Neural progenitor cell (in vitro differentiated cells): ENCODE data around the gene IQCK. TPM values are rescaled to one million over a fixed set of nuclear protein-coding genes. Genes with fewer than 3 reads are reported as not detected.

ENCODE experiments used
- DNase-seq: peaks from one replicate; pipeline ENCODE4 v3.0.0-alpha.2; 2016; ENCODE audit warnings: low spot score
- H2AFZ ChIP-seq: fragments of 200-600 bp; sonication (generic); replicated peaks from 2 replicates; pipeline ENCODE4 v1.6.1; 2016; ENCODE audit warnings: antibody characterized with exemption
- H3F3A ChIP-seq: fragments of 200-600 bp; sonication (generic); 2 replicates; pipeline ENCODE4 v1.6.1; 2016; ENCODE audit warnings: antibody characterized with exemption, low read depth
- H3K27ac ChIP-seq: fragments of 200-600 bp; sonication (generic); 2 replicates; pipeline ENCODE4 v1.5.1; 2016; ENCODE audit warnings: mild to moderate bottlenecking
- H3K27me3 ChIP-seq: fragments of 200-600 bp; sonication (generic); 2 replicates; pipeline ENCODE4 v1.6.1; 2016; ENCODE audit warnings: mild to moderate bottlenecking, moderate library complexity
- H3K36me3 ChIP-seq: fragments of 200-600 bp; sonication (generic); 2 replicates; pipeline ENCODE4 v1.5.1; 2016
- H3K4me1 ChIP-seq: fragments of 200-600 bp; sonication (generic); 2 replicates; pipeline ENCODE4 v1.6.1; 2016; ENCODE audit warnings: mixed run types
- H3K4me2 ChIP-seq: fragments of 200-600 bp; sonication (generic); 2 replicates; pipeline ENCODE4 v1.6.1; 2016
- H3K4me3 ChIP-seq: fragments of 200-600 bp; sonication (generic); 2 replicates; pipeline ENCODE4 v1.5.1; 2016
- H3K79me2 ChIP-seq: fragments of 200-600 bp; sonication (generic); 2 replicates; pipeline ENCODE4 v1.6.1; 2016; ENCODE audit warnings: low read depth
- H3K9ac ChIP-seq: fragments of 200-600 bp; sonication (generic); 2 replicates; pipeline ENCODE4 v1.6.1; 2016
- H3K9me3 ChIP-seq: fragments of 200-600 bp; sonication (generic); 2 replicates; pipeline ENCODE4 v1.5.1; 2016; ENCODE audit warnings: low read depth
- H4K20me1 ChIP-seq: fragments of 200-600 bp; sonication (generic); 2 replicates; pipeline ENCODE4 v1.6.1; 2016; ENCODE audit warnings: low read depth
- H3K27ac Mint-ChIP-seq: 3 replicates; pipeline ENCODE4 v1.8.0; 2021; ENCODE audit warnings: mixed read lengths
- H3K27me3 Mint-ChIP-seq: 2 replicates; pipeline ENCODE4 v1.8.0; 2022; ENCODE audit warnings: low read depth, mild to moderate bottlenecking, inconsistent platforms, moderate library complexity, mixed read lengths; ENCODE audit not compliant: insufficient read depth
- H3K36me3 Mint-ChIP-seq: 3 replicates; pipeline ENCODE4 v1.8.0; 2021; ENCODE audit warnings: mixed read lengths
- H3K4me1 Mint-ChIP-seq: 3 replicates; pipeline ENCODE4 v1.8.0; 2021; ENCODE audit warnings: mixed read lengths
- H3K4me3 Mint-ChIP-seq: 3 replicates; pipeline ENCODE4 v1.8.0; 2021; ENCODE audit warnings: mild to moderate bottlenecking, moderate library complexity, mixed read lengths
- H3K9me3 Mint-ChIP-seq: 3 replicates; pipeline ENCODE4 v1.8.0; 2020; ENCODE audit warnings: mixed read lengths
- EZH2 ChIP-seq: fragments of 200-600 bp; sonication (generic); IDR thresholded peaks from 2 replicates; pipeline ENCODE4 v1.6.1; 2017; ENCODE audit warnings: antibody characterized with exemption, mild to moderate bottlenecking, moderate library complexity
- EZH2phosphoT487 ChIP-seq: fragments of 200-600 bp; sonication (generic); IDR thresholded peaks from 2 replicates; pipeline ENCODE4 v1.6.1; 2017; ENCODE audit warnings: antibody characterized with exemption
- total RNA-seq: library from RNA; depleted of rRNA; stranded (reverse); fragments of >200 nt; gene quantifications from 2 replicates; pipeline ENCODE4 v1.2.3, GENCODE V29; 2015; ENCODE audit warnings: low replicate concordance
- TF ChIP-seq, protein P1 (sequence below): fragments of 200-600 bp; sonication (generic); IDR thresholded peaks from 2 replicates; pipeline ENCODE4 v1.5.1; 2017; ENCODE audit warnings: antibody characterized with exemption, mild to moderate bottlenecking

IQCK gene
- total RNA-seq, 1 donor from 2014 or later = 22.1 TPM

DNA sequence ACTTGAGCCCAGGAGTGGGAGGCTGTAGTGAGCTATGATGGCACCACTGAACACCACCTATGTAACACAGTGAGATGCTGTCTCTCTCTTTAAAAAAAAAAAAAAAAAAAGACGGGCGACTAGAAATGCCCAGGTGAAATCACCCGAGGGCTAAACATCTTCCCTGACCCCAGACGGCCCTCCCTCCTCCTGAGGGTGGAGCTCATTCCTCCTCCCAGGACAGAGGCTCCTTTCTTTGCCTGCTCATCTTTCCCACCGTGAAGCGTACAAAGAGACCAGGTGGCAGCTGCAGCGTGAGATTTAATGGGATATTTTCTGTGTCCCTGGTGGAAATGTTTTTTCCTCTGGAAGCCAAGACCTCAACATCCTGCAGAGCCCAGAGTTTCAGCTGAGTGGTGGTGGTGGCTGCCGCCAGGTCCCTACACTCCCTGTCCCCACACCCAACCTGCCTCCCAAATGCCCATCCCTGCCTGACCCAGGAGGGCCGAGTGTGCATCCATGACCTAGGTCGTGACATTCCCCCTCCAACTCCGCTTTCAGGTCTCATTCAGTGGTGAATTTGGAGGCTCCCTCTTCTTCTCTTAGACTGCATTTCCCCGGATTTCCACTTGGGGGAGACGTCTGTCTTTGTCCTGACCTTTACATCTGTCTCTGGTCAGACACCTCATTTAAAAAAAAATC lies 181.0 kb downstream of the IQCK start:
- H3K4me1 Mint-ChIP-seq = peaks cover 12% of the 10 kb centered on the region
- H3K27me3 Mint-ChIP-seq = peaks cover 31% of the 10 kb centered on the region
- no peaks in the 10 kb centered on the region for H3K9me3 Mint-ChIP-seq
- TF ChIP-seq EZH2phosphoT487 = no peak
- no peak for TF ChIP-seq EZH2
- TF ChIP-seq, protein P1, sequence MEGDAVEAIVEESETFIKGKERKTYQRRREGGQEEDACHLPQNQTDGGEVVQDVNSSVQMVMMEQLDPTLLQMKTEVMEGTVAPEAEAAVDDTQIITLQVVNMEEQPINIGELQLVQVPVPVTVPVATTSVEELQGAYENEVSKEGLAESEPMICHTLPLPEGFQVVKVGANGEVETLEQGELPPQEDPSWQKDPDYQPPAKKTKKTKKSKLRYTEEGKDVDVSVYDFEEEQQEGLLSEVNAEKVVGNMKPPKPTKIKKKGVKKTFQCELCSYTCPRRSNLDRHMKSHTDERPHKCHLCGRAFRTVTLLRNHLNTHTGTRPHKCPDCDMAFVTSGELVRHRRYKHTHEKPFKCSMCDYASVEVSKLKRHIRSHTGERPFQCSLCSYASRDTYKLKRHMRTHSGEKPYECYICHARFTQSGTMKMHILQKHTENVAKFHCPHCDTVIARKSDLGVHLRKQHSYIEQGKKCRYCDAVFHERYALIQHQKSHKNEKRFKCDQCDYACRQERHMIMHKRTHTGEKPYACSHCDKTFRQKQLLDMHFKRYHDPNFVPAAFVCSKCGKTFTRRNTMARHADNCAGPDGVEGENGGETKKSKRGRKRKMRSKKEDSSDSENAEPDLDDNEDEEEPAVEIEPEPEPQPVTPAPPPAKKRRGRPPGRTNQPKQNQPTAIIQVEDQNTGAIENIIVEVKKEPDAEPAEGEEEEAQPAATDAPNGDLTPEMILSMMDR = peak; percentile 80
- H3K36me3 ChIP-seq = no peaks in the 10 kb centered on the region
- H3K36me3 Mint-ChIP-seq = no peaks in the 10 kb centered on the region
- peaks cover 40% of the 10 kb centered on the region for H3K27me3 ChIP-seq
- peak; percentile 72 for DNase-seq
- no peak overlapping the region for H2AFZ ChIP-seq
- H3K4me2 ChIP-seq = peak overlapping the region; percentile 9
- no peak overlapping the region for H3K9ac ChIP-seq
- no peak overlapping the region for H3K4me3 ChIP-seq
- H3K4me3 Mint-ChIP-seq = peak overlapping the region; percentile 31
- H3K27ac ChIP-seq = no peak overlapping the region
- H4K20me1 ChIP-seq = peaks cover 10% of the 10 kb centered on the region
- peak overlapping the region; percentile 4 for H3K27ac Mint-ChIP-seq
- peaks cover 3% of the 10 kb centered on the region for H3K4me1 ChIP-seq
- no peaks in the 10 kb centered on the region for H3K9me3 ChIP-seq
- peaks cover 3% of the 10 kb centered on the region for H3F3A ChIP-seq
- H3K79me2 ChIP-seq = no peaks in the 10 kb centered on the region

DNA sequence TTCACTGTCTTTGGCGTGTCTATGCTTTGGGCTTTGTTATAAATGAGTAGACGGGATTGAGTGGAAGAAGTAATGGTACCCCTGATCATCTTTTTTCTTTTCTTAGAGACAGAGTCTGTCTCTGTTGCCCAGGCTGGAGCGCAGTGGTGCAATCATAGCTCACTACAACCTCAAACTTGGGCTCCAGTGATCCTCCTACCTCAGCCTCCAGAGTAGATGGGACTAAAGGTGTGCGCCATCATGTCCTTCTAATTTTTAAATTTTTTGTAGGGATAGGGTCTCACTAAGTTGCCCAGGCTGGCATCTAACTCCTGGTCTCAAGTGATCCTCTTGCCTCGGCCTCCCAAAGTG lies 181.5 kb downstream of the IQCK start:
- H3K27me3 Mint-ChIP-seq = peaks cover 34% of the 10 kb centered on the region
- no peaks in the 10 kb centered on the region for H3K36me3 Mint-ChIP-seq
- Histone ChIP-seq H2AFZ (no peak overlapping the region), H3K27ac (no peak overlapping the region), H3F3A (peaks cover 3% of the 10 kb centered on the region), H3K27me3 (peaks cover 45% of the 10 kb centered on the region), H4K20me1 (peaks cover 10% of the 10 kb centered on the region), H3K9me3 (no peaks in the 10 kb centered on the region), H3K4me3 (no peak overlapping the region), H3K4me1 (peaks cover 3% of the 10 kb centered on the region), H3K9ac (no peak overlapping the region), H3K79me2 (no peaks in the 10 kb centered on the region), H3K4me2 (no peak overlapping the region), H3K36me3 (no peaks in the 10 kb centered on the region)
- no peak for DNase-seq
- no peaks in the 10 kb centered on the region for H3K9me3 Mint-ChIP-seq
- TF ChIP-seq, protein P1 = no peak
- TF ChIP-seq EZH2 (no peak), EZH2phosphoT487 (no peak)
- no peak overlapping the region for H3K4me3 Mint-ChIP-seq
- H3K4me1 Mint-ChIP-seq = peaks cover 12% of the 10 kb centered on the region
- H3K27ac Mint-ChIP-seq = peak overlapping the region; percentile 4

DNA sequence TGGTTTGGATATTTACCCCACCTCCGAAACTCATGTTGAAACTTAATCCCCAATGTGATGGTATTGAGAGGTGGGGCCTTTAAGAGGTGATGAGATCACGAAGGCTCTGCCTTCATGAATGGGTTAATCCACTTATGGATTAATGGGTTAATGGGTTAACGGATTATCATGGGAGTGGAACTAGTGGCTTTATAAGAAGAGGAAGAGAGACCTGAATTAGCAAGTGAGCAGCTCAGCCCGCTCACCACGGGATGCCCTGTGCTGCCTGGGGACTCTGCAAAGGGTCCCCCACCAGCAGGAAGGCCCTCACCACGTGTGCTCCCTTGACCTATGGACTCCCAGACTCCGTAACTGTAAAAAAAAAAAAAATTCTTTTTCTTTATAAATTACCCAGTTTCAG lies 183.1 kb downstream of the IQCK start:
- H3K4me1 Mint-ChIP-seq = peaks cover 12% of the 10 kb centered on the region
- H3K4me3 ChIP-seq = no peak overlapping the region

More for the DNA sequence above, 183.1 kb downstream of the IQCK start:
- peaks cover 10% of the 10 kb centered on the region for H4K20me1 ChIP-seq
- DNase-seq = peak; percentile 50
- H3K4me2 ChIP-seq = no peak overlapping the region
- peaks cover 3% of the 10 kb centered on the region for H3K4me1 ChIP-seq
- no peak overlapping the region for H3K27ac ChIP-seq
- H3K27ac Mint-ChIP-seq = no peak overlapping the region
- peaks cover 57% of the 10 kb centered on the region for H3K27me3 ChIP-seq
- H3K79me2 ChIP-seq = no peaks in the 10 kb centered on the region
- H3K9ac ChIP-seq = no peak overlapping the region
- H3K36me3 Mint-ChIP-seq = no peaks in the 10 kb centered on the region
- no peak overlapping the region for H3K4me3 Mint-ChIP-seq
- no peaks in the 10 kb centered on the region for H3K36me3 ChIP-seq
- H2AFZ ChIP-seq = no peak overlapping the region
- no peaks in the 10 kb centered on the region for H3K9me3 ChIP-seq
- peaks cover 3% of the 10 kb centered on the region for H3F3A ChIP-seq
- TF ChIP-seq, protein P1 = no peak
- TF ChIP-seq EZH2phosphoT487 = peak; percentile 72
- H3K9me3 Mint-ChIP-seq = no peaks in the 10 kb centered on the region
- H3K27me3 Mint-ChIP-seq = peaks cover 31% of the 10 kb centered on the region
